Activated naive CD8-positive, alpha-beta T cell treated with anti-CD3 and anti-CD28 coated beads, Interleukin-2, amount 50 U/mL, for 16 hours (primary cell): ENCODE results near the gene PSMB11.

Experiments used
- DNase-seq: peaks from one replicate; pipeline ENCODE4 v3.0.0-alpha.2; 2020; ENCODE audit warnings: low read depth, low spot score

Gene PSMB11

GRCh38 chr14:23043754-23044153 lies 1.7 kb downstream of the PSMB11 start:
- DNase-seq: no peak

GRCh38 chr14:23044840-23045239 lies 2.8 kb downstream of the PSMB11 start:
- DNase-seq: no peak

GRCh38 chr14:23045419-23046357 lies 3.7 kb downstream of the PSMB11 start:
- DNase-seq: no peak

- DNase-seq: no peak
Observed at GRCh38 chr14:23047034-23047634, 5.1 kb downstream of the PSMB11 start.

GRCh38 chr14:23047751-23048693 lies 6.0 kb downstream of the PSMB11 start:
- DNase-seq: no peak

GRCh38 chr14:23049011-23049410 lies 7.0 kb downstream of the PSMB11 start:
- no peak for DNase-seq

GRCh38 chr14:23051141-23052057 lies 9.4 kb downstream of the PSMB11 start:
- no peak for DNase-seq

- DNase-seq: no peak
Observed at GRCh38 chr14:23052182-23052623, 10.2 kb downstream of the PSMB11 start.

- no peak for DNase-seq
Observed at GRCh38 chr14:23052671-23053070, 10.7 kb downstream of the PSMB11 start.

- no peak for DNase-seq
Observed at GRCh38 chr14:23053426-23053825, 11.4 kb downstream of the PSMB11 start.

GRCh38 chr14:23054000-23054811 lies 12.2 kb downstream of the PSMB11 start:
- DNase-seq: no peak

GRCh38 chr14:23055147-23055550 lies 13.1 kb downstream of the PSMB11 start:
- no peak for DNase-seq

GRCh38 chr14:23055621-23056144 lies 13.7 kb downstream of the PSMB11 start:
- no peak for DNase-seq

GRCh38 chr14:23056145-23056955 lies 14.3 kb downstream of the PSMB11 start:
- no peak for DNase-seq

GRCh38 chr14:23056956-23057756 lies 15.1 kb downstream of the PSMB11 start, which contains the start of gene CDH24:
Gene CDH24, minus strand, starts transcription at chr14:23057520. Its CDS starts 1,787 bp downstream, at chr14:23055733.
- no peak for DNase-seq

GRCh38 chr14:23057757-23058653 lies 16.0 kb downstream of the PSMB11 start:
- peak; percentile 74 for DNase-seq
